H9 (cell line): ENCODE results near the gene PTK6. TPM values are rescaled to one million over a fixed set of nuclear protein-coding genes. Genes with fewer than 3 reads are reported as not detected.

Experiments used
- DNase-seq: peaks from one replicate; pipeline ENCODE4 v3.0.0-alpha.2; 2017
- H2AFZ ChIP-seq: one replicate; pipeline ENCODE4 v1.6.1; 2013; ENCODE audit warnings: mild to moderate bottlenecking, low read length, control low read depth, moderate library complexity
- H2AK5ac ChIP-seq: 2 replicates; pipeline ENCODE4 v1.6.1; 2013; ENCODE audit warnings: low read length, control low read depth, mixed read lengths; ENCODE audit not compliant: insufficient read length
- H2BK120ac ChIP-seq: one replicate; pipeline ENCODE4 v1.6.1; 2013; ENCODE audit warnings: low read depth, mild to moderate bottlenecking, low read length, control low read depth, inconsistent platforms; ENCODE audit not compliant: poor library complexity, severe bottlenecking
- H2BK12ac ChIP-seq: 2 replicates; pipeline ENCODE4 v1.6.1; 2013; ENCODE audit warnings: low read length, control low read depth, mixed read lengths, low read depth; ENCODE audit not compliant: insufficient read length
- H2BK15ac ChIP-seq: 2 replicates; pipeline ENCODE4 v1.6.1; 2013; ENCODE audit warnings: low read depth, low read length, control low read depth
- H2BK20ac ChIP-seq: one replicate; pipeline ENCODE4 v1.6.1; 2013; ENCODE audit warnings: low read depth, mild to moderate bottlenecking, low read length, control low read depth, inconsistent platforms; ENCODE audit not compliant: poor library complexity, severe bottlenecking
- H2BK5ac ChIP-seq: 2 replicates; pipeline ENCODE4 v1.6.1; 2013; ENCODE audit warnings: low read length, control low read depth, mixed read lengths; ENCODE audit not compliant: insufficient read length
- H3K14ac ChIP-seq: 2 replicates; pipeline ENCODE4 v1.6.1; 2013; ENCODE audit warnings: low read length, control low read depth; ENCODE audit not compliant: insufficient read depth
- H3K18ac ChIP-seq: 2 replicates; pipeline ENCODE4 v1.6.1; 2013; ENCODE audit warnings: low read depth, mild to moderate bottlenecking, mixed read lengths, low read length, control low read depth; ENCODE audit not compliant: insufficient read length
- H3K23ac ChIP-seq: 2 replicates; pipeline ENCODE4 v1.6.1; 2013; ENCODE audit warnings: low read length, control low read depth, mixed read lengths, low read depth; ENCODE audit not compliant: insufficient read length
- H3K23me2 ChIP-seq: 2 replicates; pipeline ENCODE4 v1.6.1; 2013; ENCODE audit warnings: low read depth, mild to moderate bottlenecking, mixed read lengths, low read length, control low read depth; ENCODE audit not compliant: insufficient read length, poor library complexity, severe bottlenecking
- H3K27ac ChIP-seq: 2 replicates; pipeline ENCODE4 v1.5.1; 2013; ENCODE audit warnings: low read length, control low read depth, mixed read lengths, low read depth; ENCODE audit not compliant: insufficient read length
- H3K27me3 ChIP-seq: 2 replicates; pipeline ENCODE4 v1.6.1; 2013; ENCODE audit warnings: low read length, control low read depth, inconsistent platforms; ENCODE audit not compliant: insufficient read depth
- H3K4ac ChIP-seq: 2 replicates; pipeline ENCODE4 v1.6.1; 2013; ENCODE audit warnings: low read depth, mild to moderate bottlenecking, control low read depth, inconsistent platforms, low read length, moderate library complexity
- H3K4me1 ChIP-seq: 2 replicates; pipeline ENCODE4 v1.6.1; 2013; ENCODE audit warnings: low read length, control low read depth, inconsistent platforms; ENCODE audit not compliant: insufficient read depth
- H3K4me2 ChIP-seq: 2 replicates; pipeline ENCODE4 v1.6.1; 2013; ENCODE audit warnings: low read length, control low read depth, mixed read lengths; ENCODE audit not compliant: insufficient read length, insufficient read depth
- H3K56ac ChIP-seq: 2 replicates; pipeline ENCODE4 v1.6.1; 2013; ENCODE audit warnings: low read depth, mild to moderate bottlenecking, mixed read lengths, low read length, control low read depth; ENCODE audit not compliant: insufficient read length
- H3K79me1 ChIP-seq: 2 replicates; pipeline ENCODE4 v1.6.1; 2013; ENCODE audit warnings: low read depth, mild to moderate bottlenecking, moderate library complexity, low read length, control low read depth, inconsistent platforms; ENCODE audit not compliant: insufficient read depth, poor library complexity, severe bottlenecking
- H3K79me2 ChIP-seq: 2 replicates; pipeline ENCODE4 v1.6.1; 2013; ENCODE audit warnings: low read length, control low read depth, inconsistent platforms; ENCODE audit not compliant: insufficient read depth
- H3K9ac ChIP-seq: 2 replicates; pipeline ENCODE4 v1.6.1; 2013; ENCODE audit warnings: low read length, control low read depth, mixed read lengths; ENCODE audit not compliant: insufficient read length; ENCODE audit errors: extremely low read depth
- H3K9me3 ChIP-seq: one replicate; pipeline ENCODE4 v1.6.1; 2013; ENCODE audit warnings: low read depth, low read length, inconsistent platforms; ENCODE audit not compliant: control insufficient read depth
- H3T11ph ChIP-seq: one replicate; pipeline ENCODE4 v1.6.1; 2013; ENCODE audit warnings: mild to moderate bottlenecking, low read length, control low read depth, inconsistent platforms
- H4K20me1 ChIP-seq: one replicate; pipeline ENCODE4 v1.6.1; 2013; ENCODE audit not compliant: control insufficient read depth, insufficient read length, insufficient read depth
- H4K5ac ChIP-seq: 2 replicates; pipeline ENCODE4 v1.6.1; 2013; ENCODE audit warnings: low read depth, mild to moderate bottlenecking, mixed read lengths, low read length, control low read depth; ENCODE audit not compliant: insufficient read length
- H4K8ac ChIP-seq: replicated peaks from 2 replicates; pipeline ENCODE4 v1.6.1; 2013; ENCODE audit warnings: low read length, control low read depth, mixed read lengths, low read depth; ENCODE audit not compliant: insufficient read length
- H4K91ac ChIP-seq: 2 replicates; pipeline ENCODE4 v1.6.1; 2013; ENCODE audit warnings: low read depth, mild to moderate bottlenecking, moderate library complexity, mixed read lengths, low read length, control low read depth; ENCODE audit not compliant: insufficient read length
- H3K27ac Mint-ChIP-seq, 3 experiments: 2 replicates in 2 of 3; 3 replicates in 1 of 3; pipeline ENCODE4 v1.8.0; 2020 to 2021; ENCODE audit warnings: mixed read lengths in 3 of 3, mild to moderate bottlenecking in 1 of 3, moderate library complexity in 1 of 3
- H3K27me3 Mint-ChIP-seq: 2 replicates; pipeline ENCODE4 v1.8.0; 2021; ENCODE audit warnings: low read depth, mild to moderate bottlenecking, moderate library complexity, mixed read lengths
- H3K36me3 Mint-ChIP-seq, 3 experiments: 2 replicates in 2 of 3; 3 replicates in 1 of 3; pipeline ENCODE4 v1.8.0; 2020 to 2021; ENCODE audit warnings: low read depth in 3 of 3, mixed read lengths in 3 of 3; ENCODE audit not compliant: insufficient read depth in 1 of 3
- H3K4me1 Mint-ChIP-seq, 2 experiments: 2 replicates each; pipeline ENCODE4 v1.8.0; 2020; ENCODE audit warnings: mixed read lengths in 2 of 2
- H3K4me3 Mint-ChIP-seq, 2 experiments: 2 replicates in 1 of 2; 3 replicates in 1 of 2; pipeline ENCODE4 v1.8.0; 2020 to 2021; ENCODE audit warnings: mild to moderate bottlenecking in 2 of 2, mixed read lengths in 2 of 2, moderate library complexity in 1 of 2
- H3K9me3 Mint-ChIP-seq, 2 experiments: 2 replicates in 1 of 2; 3 replicates in 1 of 2; pipeline ENCODE4 v1.8.0; 2020; ENCODE audit warnings: mild to moderate bottlenecking in 2 of 2, mixed read lengths in 2 of 2, moderate library complexity in 1 of 2
- WGBS: extraction: QIAGEN DNeasy Blood & Tissue Kit; methylation state at CpG from one replicate; pipeline ENCODE4 v1.1.7; 2013; ENCODE audit warnings: missing lambda C conversion rate, low lambda C conversion rate, mixed read lengths; ENCODE audit not compliant: insufficient read length; ENCODE audit errors: extremely low coverage; 5-methylcytosine and 5-hydroxymethylcytosine counted together
- total RNA-seq: library from RNA; stranded (reverse); gene quantifications from 2 replicates; pipeline ENCODE4 v1.2.1, GENCODE V29; 2021
- TF ChIP-seq, protein P1 (sequence below): fragments of 200-600 bp; sonication (generic); conservative IDR thresholded peaks from 3 replicates; pipeline ENCODE4 v1.8.0; 2021; ENCODE audit warnings: antibody characterized with exemption, mild to moderate bottlenecking

Gene PTK6
- total RNA-seq, 1 experiment from 2014 or later, result 0.46 TPM

DNA sequence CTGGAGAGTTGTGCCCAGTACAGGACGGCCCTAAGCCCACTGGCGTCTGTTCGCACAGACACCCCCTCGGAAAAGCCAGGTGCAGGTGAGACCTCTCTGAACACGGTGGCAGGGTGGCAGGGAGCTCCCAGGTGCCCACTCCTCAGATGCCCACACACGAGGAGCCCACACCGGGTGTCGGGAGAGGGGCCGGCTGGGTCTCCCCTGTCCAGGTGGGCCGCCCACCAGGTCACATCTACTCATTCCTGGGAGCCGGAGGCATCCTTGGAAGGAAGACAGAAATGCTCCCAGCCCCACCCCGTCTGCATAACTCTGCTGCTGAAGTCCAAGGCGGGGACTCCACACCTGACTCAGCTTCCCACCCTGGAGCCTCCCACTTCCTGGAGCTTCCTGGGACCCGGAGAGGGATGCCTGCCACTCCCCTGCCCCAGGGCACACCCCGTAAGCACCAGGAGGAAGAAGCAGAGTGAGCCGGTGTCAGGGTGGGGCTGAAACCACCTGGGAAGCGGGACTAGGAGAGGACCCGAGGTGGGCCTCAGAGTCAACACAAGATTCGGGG is 7.9 kb upstream of the PTK6 start:
- Mint-ChIP-seq H3K36me3 (no peaks in the 10 kb centered on the region; a peak in 1 of 7 replicates), H3K4me3 (no peak overlapping the region), H3K27me3 (no peaks in the 10 kb centered on the region), H3K4me1 (peaks cover 7 to 24% of the 10 kb centered on the region in 2 experiments), H3K27ac (no peak overlapping the region), H3K9me3 (no peaks in the 10 kb centered on the region)
- Histone ChIP-seq H3K23ac (no peak overlapping the region), H2AK5ac (no peak overlapping the region), H2AFZ (no peak overlapping the region), H3K79me1 (no peaks in the 10 kb centered on the region), H3K27ac (no peak overlapping the region), H3K14ac (no peak overlapping the region; the same call in 1 of the 2 replicates), H2BK20ac (no peak overlapping the region), H3K4me1 (no peaks in the 10 kb centered on the region; the same call in 1 of the 2 replicates), H2BK12ac (no peak overlapping the region), H2BK15ac (no peak overlapping the region), H2BK5ac (no peak overlapping the region), H3K9ac (no peak overlapping the region), H2BK120ac (no peak overlapping the region), H3T11ph (no peak overlapping the region), H3K18ac (no peak overlapping the region), H3K79me2 (no peaks in the 10 kb centered on the region), H3K56ac (no peak overlapping the region), H3K23me2 (no peaks in the 10 kb centered on the region), H4K91ac (no peak overlapping the region), H3K9me3 (no peaks in the 10 kb centered on the region), H4K8ac (no peak overlapping the region), H4K5ac (no peak overlapping the region), H4K20me1 (peaks cover 3% of the 10 kb centered on the region), H3K27me3 (no peaks in the 10 kb centered on the region), H3K4ac (no peak overlapping the region), H3K4me2 (no peak overlapping the region)
- TF ChIP-seq, protein P1, sequence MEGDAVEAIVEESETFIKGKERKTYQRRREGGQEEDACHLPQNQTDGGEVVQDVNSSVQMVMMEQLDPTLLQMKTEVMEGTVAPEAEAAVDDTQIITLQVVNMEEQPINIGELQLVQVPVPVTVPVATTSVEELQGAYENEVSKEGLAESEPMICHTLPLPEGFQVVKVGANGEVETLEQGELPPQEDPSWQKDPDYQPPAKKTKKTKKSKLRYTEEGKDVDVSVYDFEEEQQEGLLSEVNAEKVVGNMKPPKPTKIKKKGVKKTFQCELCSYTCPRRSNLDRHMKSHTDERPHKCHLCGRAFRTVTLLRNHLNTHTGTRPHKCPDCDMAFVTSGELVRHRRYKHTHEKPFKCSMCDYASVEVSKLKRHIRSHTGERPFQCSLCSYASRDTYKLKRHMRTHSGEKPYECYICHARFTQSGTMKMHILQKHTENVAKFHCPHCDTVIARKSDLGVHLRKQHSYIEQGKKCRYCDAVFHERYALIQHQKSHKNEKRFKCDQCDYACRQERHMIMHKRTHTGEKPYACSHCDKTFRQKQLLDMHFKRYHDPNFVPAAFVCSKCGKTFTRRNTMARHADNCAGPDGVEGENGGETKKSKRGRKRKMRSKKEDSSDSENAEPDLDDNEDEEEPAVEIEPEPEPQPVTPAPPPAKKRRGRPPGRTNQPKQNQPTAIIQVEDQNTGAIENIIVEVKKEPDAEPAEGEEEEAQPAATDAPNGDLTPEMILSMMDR, result no peak
- no peak for DNase-seq
- WGBS, result no CpG with 5 or more reads among the region's 19 CpGs
